Activated CD4-positive, alpha-beta memory T cell treated with anti-CD3 and anti-CD28 coated beads, Interleukin-2, amount 10 ng/mL, durations not matched to agents 7 days and 5 days (primary cell): ENCODE measurements around the gene GABBR2. TPM values are rescaled to one million over a fixed set of nuclear protein-coding genes. Genes with fewer than 3 reads are reported as not detected.

Experiments
- CTCF ChIA-PET: fragments of 350-600 bp; sonication (Branson Sonifier 250); formaldehyde crosslinking; loops from one replicate; lab custom pipeline; 2021; ENCODE audit warnings: antibody characterized with exemption, inconsistent platforms; lab: Charles Lee
- POLR2A ChIA-PET: fragments of 350-600 bp; sonication (Branson Sonifier 250); formaldehyde crosslinking; loops from one replicate; lab custom pipeline; 2021; ENCODE audit warnings: antibody characterized with exemption; lab: Charles Lee
- DNase-seq: peaks from one replicate; pipeline ENCODE4 v3.0.0-alpha.2; 2020
- H3K27ac Mint-ChIP-seq: one replicate; pipeline ENCODE4 v1.8.0; 2021; ENCODE audit warnings: mild to moderate bottlenecking, mixed read lengths
- H3K27me3 Mint-ChIP-seq: one replicate; pipeline ENCODE4 v1.8.0; 2021; ENCODE audit warnings: mixed read lengths
- H3K36me3 Mint-ChIP-seq: one replicate; pipeline ENCODE4 v1.8.0; 2021; ENCODE audit warnings: low read depth, mixed read lengths
- H3K4me1 Mint-ChIP-seq: one replicate; pipeline ENCODE4 v1.8.0; 2021; ENCODE audit warnings: mixed read lengths
- H3K4me3 Mint-ChIP-seq: one replicate; pipeline ENCODE4 v1.8.0; 2021; ENCODE audit warnings: mild to moderate bottlenecking, mixed read lengths
- H3K9me3 Mint-ChIP-seq: one replicate; pipeline ENCODE4 v1.8.0; 2021; ENCODE audit warnings: mixed read lengths
- total RNA-seq, 2 experiments: library from RNA; stranded (reverse); gene quantifications; one replicate each; pipeline ENCODE4 v1.2.3, GENCODE V29; 2021

GABBR2 gene
- total RNA-seq, 2 experiments from 2014 or later, result not detected

- Mint-ChIP-seq H3K4me3 (no peak overlapping the region), H3K36me3 (no peaks in the 10 kb centered on the region), H3K4me1 (peaks cover 3% of the 10 kb centered on the region), H3K27me3 (peaks cover 12% of the 10 kb centered on the region), H3K27ac (no peak overlapping the region), H3K9me3 (no peaks in the 10 kb centered on the region)
- DNase-seq, result no peak
- ChIA-PET POLR2A (no interaction called here), CTCF (interaction anchor here (0.9 kb wide), 1 partner anchor 16 kb away, joined by 3 read pairs; no protein-coding TSS in a partner anchor)
Measured at GRCh38 chr9:98538626-98539031, 170.1 kb downstream of the GABBR2 start.

GRCh38 chr9:98538203-98538602 is 170.5 kb downstream of the GABBR2 start:
- H3K36me3 Mint-ChIP-seq, result no peaks in the 10 kb centered on the region
- H3K27ac Mint-ChIP-seq, result no peak overlapping the region

DNA sequence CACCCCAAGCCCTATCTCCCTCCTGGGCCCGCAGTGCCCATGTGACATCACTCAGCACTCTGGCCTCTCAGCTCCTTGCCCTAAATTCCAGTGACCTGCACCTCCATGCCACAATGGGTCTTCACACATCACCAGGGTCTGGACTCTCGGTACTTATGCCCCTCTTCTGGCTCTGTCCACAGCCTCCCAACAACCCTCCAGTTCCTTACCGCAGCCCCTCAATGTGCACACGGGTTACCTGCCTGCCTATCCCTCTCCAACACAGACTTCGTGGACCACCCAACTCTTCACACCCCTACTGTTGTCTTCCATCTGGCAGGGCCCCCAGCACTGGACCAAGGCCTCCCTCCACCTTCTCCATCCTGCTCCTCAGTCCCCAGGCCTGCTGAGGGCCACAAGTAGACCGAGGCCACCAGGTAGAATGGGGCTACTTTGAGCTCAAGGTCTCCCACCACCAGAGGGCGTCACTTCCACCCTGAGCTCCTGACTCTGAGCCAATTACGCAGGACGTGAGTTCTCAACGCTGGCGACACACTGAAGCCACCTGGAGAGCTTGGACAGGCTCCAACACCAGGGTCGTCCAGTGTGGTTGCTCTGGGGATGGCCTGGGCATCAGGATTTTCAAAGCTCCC is 172.1 kb downstream of the GABBR2 start:
- Mint-ChIP-seq H3K27ac (no peak overlapping the region), H3K4me3 (no peak overlapping the region), H3K36me3 (no peaks in the 10 kb centered on the region), H3K9me3 (no peaks in the 10 kb centered on the region), H3K4me1 (no peaks in the 10 kb centered on the region), H3K27me3 (peaks cover 13% of the 10 kb centered on the region)
- POLR2A ChIA-PET, result no interaction called here
- CTCF ChIA-PET, result interaction anchor here (0.6 to 2.1 kb wide), 12 partner anchors 8 to 371 kb away, joined by 3 to 29 read pairs (median 4); no protein-coding TSS in a partner anchor
- peak; percentile 48 for DNase-seq

More at GRCh38 chr9:98538203-98538602, 170.5 kb downstream of the GABBR2 start:
- POLR2A ChIA-PET, result no interaction called here
- H3K4me3 Mint-ChIP-seq, result no peak overlapping the region
- peaks cover 3% of the 10 kb centered on the region for H3K4me1 Mint-ChIP-seq
- no peaks in the 10 kb centered on the region for H3K9me3 Mint-ChIP-seq
- peaks cover 16% of the 10 kb centered on the region for H3K27me3 Mint-ChIP-seq
- DNase-seq, result no peak
- CTCF ChIA-PET, result interaction anchor here (0.9 kb wide), 1 partner anchor 16 kb away, joined by 3 read pairs; no protein-coding TSS in a partner anchor

- no peak for DNase-seq
- ChIA-PET CTCF (no interaction called here), POLR2A (no interaction called here)
- Mint-ChIP-seq H3K9me3 (no peaks in the 10 kb centered on the region), H3K4me1 (no peaks in the 10 kb centered on the region), H3K27ac (no peak overlapping the region), H3K27me3 (peaks cover 14% of the 10 kb centered on the region), H3K36me3 (no peaks in the 10 kb centered on the region), H3K4me3 (no peak overlapping the region)
Measured at GRCh38 chr9:98533866-98534265, 174.9 kb downstream of the GABBR2 start.

DNA sequence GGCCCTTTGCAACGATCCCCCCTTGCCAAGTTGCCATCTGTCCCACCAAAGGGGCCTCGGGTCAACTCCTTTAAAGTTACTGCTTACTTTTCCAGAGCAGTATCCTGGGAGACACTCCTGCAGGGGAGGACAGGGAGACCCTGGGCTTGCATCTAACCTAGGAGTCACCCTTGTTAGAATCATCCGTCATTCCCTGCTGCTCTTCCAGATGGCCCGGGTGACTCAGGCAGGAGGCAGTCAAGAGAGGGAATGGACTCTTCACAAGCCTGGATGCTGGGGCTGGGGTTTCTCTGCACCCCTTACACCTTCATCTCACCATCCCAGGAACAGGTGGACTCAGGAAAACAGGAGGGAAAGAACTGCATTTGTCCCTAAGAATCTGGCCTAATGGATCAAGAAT is 175.6 kb downstream of the GABBR2 start:
- no peaks in the 10 kb centered on the region for H3K4me1 Mint-ChIP-seq
- ChIA-PET CTCF (no interaction called here), POLR2A (no interaction called here)
- no peaks in the 10 kb centered on the region for H3K36me3 Mint-ChIP-seq
- no peak overlapping the region for H3K27ac Mint-ChIP-seq
- H3K9me3 Mint-ChIP-seq, result no peaks in the 10 kb centered on the region
- H3K4me3 Mint-ChIP-seq, result no peak overlapping the region
- peaks cover 17% of the 10 kb centered on the region for H3K27me3 Mint-ChIP-seq
- no peak for DNase-seq

GRCh38 chr9:98532574-98532973 is 176.2 kb downstream of the GABBR2 start:
- Mint-ChIP-seq H3K9me3 (no peaks in the 10 kb centered on the region), H3K4me3 (no peak overlapping the region), H3K27ac (no peak overlapping the region), H3K4me1 (no peaks in the 10 kb centered on the region), H3K27me3 (peaks cover 17% of the 10 kb centered on the region), H3K36me3 (no peaks in the 10 kb centered on the region)
- CTCF ChIA-PET, result no interaction called here
- POLR2A ChIA-PET, result no interaction called here
- DNase-seq, result no peak

GRCh38 chr9:98532147-98532546 is 176.6 kb downstream of the GABBR2 start:
- Mint-ChIP-seq H3K27ac (no peak overlapping the region), H3K9me3 (no peaks in the 10 kb centered on the region), H3K27me3 (peaks cover 17% of the 10 kb centered on the region), H3K4me3 (no peak overlapping the region), H3K36me3 (no peaks in the 10 kb centered on the region), H3K4me1 (no peaks in the 10 kb centered on the region)
- POLR2A ChIA-PET, result no interaction called here
- CTCF ChIA-PET, result no interaction called here
- no peak for DNase-seq

DNA sequence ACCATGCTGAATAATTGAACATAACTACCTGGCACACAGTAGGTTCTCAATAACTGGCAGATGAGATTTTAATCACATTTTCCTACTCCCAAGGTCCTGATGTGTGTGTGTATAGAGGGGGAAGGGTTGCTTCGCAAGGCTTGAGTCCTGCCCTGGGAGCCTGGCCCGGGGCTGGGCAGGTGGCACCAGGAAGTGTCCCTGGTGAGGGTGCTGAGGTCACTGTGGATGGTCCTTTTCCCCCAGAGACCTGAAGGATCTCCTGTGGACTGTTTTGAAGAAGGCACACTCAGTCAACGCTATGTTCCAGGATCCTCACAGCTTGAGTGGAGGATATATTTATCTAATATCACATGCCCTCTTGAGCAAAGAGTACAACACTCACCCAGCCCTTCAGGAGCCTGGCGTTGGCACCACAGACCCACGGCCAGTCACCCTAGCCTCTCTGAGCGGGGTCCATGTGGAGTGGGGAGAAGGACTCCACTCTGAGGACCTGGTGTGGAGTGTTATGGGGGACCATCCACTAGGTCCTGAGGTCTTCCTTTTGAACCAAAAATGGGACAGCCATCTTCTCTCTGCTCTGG is 177.8 kb downstream of the GABBR2 start:
- peaks cover 20% of the 10 kb centered on the region for H3K27me3 Mint-ChIP-seq
- no peaks in the 10 kb centered on the region for H3K4me1 Mint-ChIP-seq
- DNase-seq, result no peak
- ChIA-PET POLR2A (no interaction called here), CTCF (no interaction called here)
- H3K9me3 Mint-ChIP-seq, result no peaks in the 10 kb centered on the region
- H3K27ac Mint-ChIP-seq, result no peak overlapping the region
- H3K4me3 Mint-ChIP-seq, result no peak overlapping the region
- H3K36me3 Mint-ChIP-seq, result no peaks in the 10 kb centered on the region

GRCh38 chr9:98530275-98530674 is 178.5 kb downstream of the GABBR2 start:
- ChIA-PET CTCF (no interaction called here), POLR2A (no interaction called here)
- Mint-ChIP-seq H3K27ac (no peak overlapping the region), H3K9me3 (no peaks in the 10 kb centered on the region), H3K36me3 (no peaks in the 10 kb centered on the region), H3K27me3 (peaks cover 23% of the 10 kb centered on the region), H3K4me1 (no peaks in the 10 kb centered on the region), H3K4me3 (no peak overlapping the region)
- DNase-seq, result no peak

GRCh38 chr9:98529841-98530240 is 178.9 kb downstream of the GABBR2 start:
- POLR2A ChIA-PET, result no interaction called here
- H3K4me3 Mint-ChIP-seq, result no peak overlapping the region

GRCh38 chr9:98523231-98523901 is 185.4 kb downstream of the GABBR2 start:
- Mint-ChIP-seq H3K4me1 (no peaks in the 10 kb centered on the region), H3K27me3 (peaks cover 29% of the 10 kb centered on the region), H3K4me3 (no peak overlapping the region), H3K9me3 (no peaks in the 10 kb centered on the region), H3K36me3 (no peaks in the 10 kb centered on the region), H3K27ac (no peak overlapping the region)
- DNase-seq, result no peak
- POLR2A ChIA-PET, result no interaction called here
- CTCF ChIA-PET, result interaction anchor here (1.3 to 1.6 kb wide), 2 partner anchors 13 to 15 kb away, joined by 3 to 7 read pairs; no protein-coding TSS in a partner anchor

More at GRCh38 chr9:98529841-98530240, 178.9 kb downstream of the GABBR2 start:
- no peak overlapping the region for H3K27ac Mint-ChIP-seq
- CTCF ChIA-PET, result no interaction called here
- no peaks in the 10 kb centered on the region for H3K9me3 Mint-ChIP-seq
- H3K36me3 Mint-ChIP-seq, result no peaks in the 10 kb centered on the region
- no peaks in the 10 kb centered on the region for H3K4me1 Mint-ChIP-seq
- H3K27me3 Mint-ChIP-seq, result peaks cover 24% of the 10 kb centered on the region
- DNase-seq, result no peak

- no peak overlapping the region for H3K27ac Mint-ChIP-seq
- no peaks in the 10 kb centered on the region for H3K36me3 Mint-ChIP-seq
- POLR2A ChIA-PET, result no interaction called here
- H3K27me3 Mint-ChIP-seq, result peaks cover 29% of the 10 kb centered on the region
- DNase-seq, result no peak
- CTCF ChIA-PET, result interaction anchor here (1.3 to 1.6 kb wide), 2 partner anchors 14 to 16 kb away, joined by 3 to 7 read pairs; no protein-coding TSS in a partner anchor
- H3K9me3 Mint-ChIP-seq, result no peaks in the 10 kb centered on the region
- H3K4me1 Mint-ChIP-seq, result no peaks in the 10 kb centered on the region
- H3K4me3 Mint-ChIP-seq, result no peak overlapping the region
Measured at GRCh38 chr9:98522487-98522886, 186.2 kb downstream of the GABBR2 start.

DNA sequence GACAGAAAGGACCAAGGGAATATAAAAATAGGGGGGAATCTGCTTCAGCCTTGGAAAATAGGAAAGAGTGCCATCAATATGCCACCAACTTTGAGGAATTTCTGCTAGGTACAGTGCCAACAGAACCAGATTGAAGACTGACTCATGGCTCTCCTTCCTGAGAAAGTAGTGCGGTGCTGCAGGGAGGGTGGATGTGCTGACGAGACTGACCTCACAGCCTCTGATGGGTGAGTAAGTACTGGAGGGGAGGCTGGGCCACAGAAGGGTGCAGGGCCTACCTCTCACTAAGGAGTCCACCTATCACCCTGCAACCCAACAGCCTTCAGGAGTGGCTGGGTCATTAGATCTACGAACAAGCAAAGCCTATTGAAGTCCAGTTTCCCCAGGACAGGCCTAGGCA is 187.6 kb downstream of the GABBR2 start:
- Mint-ChIP-seq H3K27ac (no peak overlapping the region), H3K9me3 (no peaks in the 10 kb centered on the region), H3K27me3 (peaks cover 26% of the 10 kb centered on the region), H3K4me1 (no peaks in the 10 kb centered on the region), H3K36me3 (no peaks in the 10 kb centered on the region), H3K4me3 (no peak overlapping the region)
- no peak for DNase-seq
- ChIA-PET CTCF (no interaction called here), POLR2A (no interaction called here)
